NCI-H146 treated with DMSO at 0.1 percent for 48 hours (cell line): Measurements from ENCODE around the gene UBE2G1.

ENCODE experiments used
- DNase-seq: peaks from one replicate; lab custom pipeline; 2025; ENCODE audit not compliant: unreplicated experiment; lab: John Stamatoyannopoulos, UW

The UBE2G1 gene

DNA sequence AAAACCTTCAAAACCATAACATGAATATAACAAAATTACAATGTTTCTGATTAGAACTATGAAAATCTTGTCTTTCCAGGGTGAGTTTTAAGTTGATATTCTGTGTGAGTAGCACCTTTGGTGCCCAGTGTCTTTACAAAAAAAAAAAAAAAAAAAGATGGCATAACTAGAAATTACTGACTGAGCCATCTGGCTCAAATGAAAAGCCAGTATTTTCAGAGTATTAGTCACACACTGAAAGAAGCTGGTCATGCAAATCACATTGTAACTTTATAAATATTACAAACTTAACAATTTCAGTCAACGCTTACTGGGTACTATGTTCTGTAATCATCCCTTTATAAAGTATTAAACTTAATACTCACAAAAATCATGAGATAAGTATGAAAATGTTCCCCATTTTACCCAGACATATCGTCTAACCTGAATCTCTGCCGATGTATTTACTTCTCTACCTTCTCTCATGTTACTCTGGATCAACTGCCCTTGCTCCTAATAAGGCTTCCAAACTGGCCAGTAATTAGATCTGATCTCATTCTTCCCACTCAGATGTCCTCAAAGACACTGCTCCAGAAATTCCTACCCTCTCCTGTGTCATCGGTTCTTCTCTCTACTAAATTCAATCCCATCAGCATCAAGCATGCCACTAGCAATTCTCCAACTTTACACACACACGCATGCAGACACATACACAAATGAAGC lies 25.4 kb downstream of the UBE2G1 start:
- DNase-seq, result no peak

- no peak for DNase-seq
Observed at GRCh38 chr17:4334776-4335584, 31.5 kb downstream of the UBE2G1 start.

GRCh38 chr17:4334332-4334731 lies 32.1 kb downstream of the UBE2G1 start:
- DNase-seq, result no peak

- no peak for DNase-seq
Observed at GRCh38 chr17:4333041-4333440, 33.4 kb downstream of the UBE2G1 start.

- no peak for DNase-seq
Observed at GRCh38 chr17:4332296-4332970, 34.0 kb downstream of the UBE2G1 start.

GRCh38 chr17:4331614-4332013 lies 34.9 kb downstream of the UBE2G1 start:
- DNase-seq, result no peak

DNA sequence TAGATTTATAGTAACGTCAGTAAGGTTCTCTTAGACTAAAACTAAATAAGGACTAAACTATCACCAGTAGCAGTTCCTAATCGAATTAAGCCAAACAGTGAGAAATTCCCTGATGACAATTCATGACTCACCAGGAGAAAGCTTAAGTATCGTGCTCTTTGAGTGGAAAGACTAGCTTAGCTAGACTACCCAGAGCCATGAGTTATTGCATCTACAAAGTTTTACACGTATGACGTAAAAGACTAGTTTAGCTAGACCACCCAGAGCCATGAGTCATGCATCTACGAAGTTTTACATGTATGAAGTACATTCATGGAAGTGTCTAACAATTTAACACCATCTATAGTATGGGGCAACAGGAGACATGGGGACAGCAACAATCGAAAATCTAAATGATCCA lies 36.6 kb downstream of the UBE2G1 start:
- DNase-seq, result no peak

DNA sequence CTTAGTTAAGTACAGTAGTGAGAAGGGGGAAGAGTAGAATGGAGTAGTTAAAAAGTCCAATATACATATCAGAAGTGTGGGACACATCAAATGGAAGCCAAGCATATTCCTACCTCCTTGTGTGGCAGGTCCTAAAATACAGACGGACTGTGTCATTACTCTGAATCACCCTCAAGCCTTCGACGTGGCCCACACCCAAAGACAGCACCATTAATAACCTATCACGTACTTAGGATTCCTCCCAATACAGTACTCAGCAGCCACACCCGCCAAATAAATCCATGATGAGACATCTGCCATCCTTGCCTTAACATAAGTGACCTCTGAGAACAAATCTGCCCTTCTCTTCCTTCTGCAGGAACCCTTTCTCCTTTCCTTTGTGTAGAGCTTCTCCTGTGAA lies 38.9 kb downstream of the UBE2G1 start:
- no peak for DNase-seq

GRCh38 chr17:4326608-4327007 lies 39.9 kb downstream of the UBE2G1 start:
- no peak for DNase-seq

DNA sequence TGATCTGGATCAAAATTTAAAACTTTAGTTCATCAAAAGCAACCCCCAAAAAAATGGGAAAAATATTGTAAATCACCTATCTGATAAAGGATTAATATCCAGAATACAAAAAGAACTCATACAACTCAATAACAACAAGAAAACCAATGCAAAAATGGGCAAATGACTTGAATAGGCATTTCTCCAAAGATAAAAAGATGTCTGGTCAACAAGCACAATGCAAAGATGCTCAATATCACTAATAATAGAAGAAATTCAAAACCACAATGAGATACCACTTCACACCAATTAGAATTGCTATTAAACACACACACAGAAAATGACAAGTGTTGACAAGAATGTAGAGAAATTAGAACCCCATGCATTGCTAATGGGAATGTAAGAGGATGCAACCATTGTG lies 40.4 kb downstream of the UBE2G1 start:
- no peak for DNase-seq

GRCh38 chr17:4324463-4324862 lies 42.0 kb downstream of the UBE2G1 start:
- DNase-seq, result no peak

DNA sequence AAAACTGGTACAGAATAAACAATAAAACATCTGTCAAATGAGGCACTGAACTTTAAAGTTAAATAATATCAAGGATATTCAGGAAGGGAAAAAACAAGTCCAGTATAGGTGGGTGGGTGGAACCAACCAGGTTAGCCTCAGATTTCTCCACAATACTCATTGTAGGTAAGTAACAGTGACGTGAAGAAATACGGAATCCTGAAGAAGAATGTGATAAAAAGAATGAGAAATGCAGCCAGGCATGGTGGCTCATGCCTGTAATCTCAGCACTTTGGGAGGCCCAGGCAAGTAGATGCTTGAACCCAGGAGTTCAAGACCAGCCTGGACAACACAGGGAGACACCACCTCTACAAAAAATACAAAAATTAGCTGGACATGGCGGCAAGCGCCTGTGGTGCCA lies 47.3 kb downstream of the UBE2G1 start:
- no peak for DNase-seq

DNA sequence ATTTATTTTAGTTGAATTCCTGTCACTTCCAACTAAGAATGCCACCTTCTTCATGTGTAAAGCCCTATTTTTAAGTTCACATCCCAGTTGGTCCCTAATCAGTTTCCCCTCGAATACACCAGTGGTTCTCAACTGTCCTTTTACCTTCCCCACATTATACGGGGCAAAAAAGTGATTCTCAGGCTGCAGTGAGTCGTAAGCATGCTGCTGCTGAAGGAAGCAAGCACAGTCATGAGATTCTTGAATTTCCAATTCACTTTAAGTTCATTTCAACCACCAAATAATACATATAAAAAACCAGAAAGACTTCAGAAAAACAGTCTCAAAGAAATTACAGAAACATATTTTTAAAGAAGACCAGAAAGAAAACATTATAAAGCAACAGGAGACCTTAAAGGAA lies 47.9 kb downstream of the UBE2G1 start:
- DNase-seq, result no peak

- no peak for DNase-seq
Observed at GRCh38 chr17:4318186-4318585, 48.3 kb downstream of the UBE2G1 start.

DNA sequence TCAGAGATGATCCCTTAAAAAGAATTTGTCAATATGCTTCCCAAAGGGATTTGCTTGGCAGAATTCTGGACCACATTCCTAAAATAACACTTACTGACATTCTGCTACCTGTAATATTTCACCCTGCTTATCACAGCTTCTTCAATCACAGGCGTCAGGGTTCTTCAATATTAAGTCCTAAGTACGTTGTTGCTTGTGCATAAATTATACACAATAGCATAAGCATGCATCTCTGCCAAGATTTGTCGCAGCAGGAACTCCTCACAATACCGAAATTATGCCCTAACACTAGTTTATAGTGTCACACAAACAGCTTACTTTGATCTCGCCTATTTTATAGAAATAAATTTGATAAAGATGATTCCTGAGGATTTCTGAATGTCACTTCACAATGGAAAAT lies 48.9 kb downstream of the UBE2G1 start:
- no peak for DNase-seq

GRCh38 chr17:4316648-4317047 lies 49.8 kb downstream of the UBE2G1 start:
- DNase-seq, result no peak

GRCh38 chr17:4314618-4315017 lies 51.9 kb downstream of the UBE2G1 start:
- DNase-seq, result no peak

GRCh38 chr17:4314179-4314578 lies 52.3 kb downstream of the UBE2G1 start:
- no peak for DNase-seq

DNA sequence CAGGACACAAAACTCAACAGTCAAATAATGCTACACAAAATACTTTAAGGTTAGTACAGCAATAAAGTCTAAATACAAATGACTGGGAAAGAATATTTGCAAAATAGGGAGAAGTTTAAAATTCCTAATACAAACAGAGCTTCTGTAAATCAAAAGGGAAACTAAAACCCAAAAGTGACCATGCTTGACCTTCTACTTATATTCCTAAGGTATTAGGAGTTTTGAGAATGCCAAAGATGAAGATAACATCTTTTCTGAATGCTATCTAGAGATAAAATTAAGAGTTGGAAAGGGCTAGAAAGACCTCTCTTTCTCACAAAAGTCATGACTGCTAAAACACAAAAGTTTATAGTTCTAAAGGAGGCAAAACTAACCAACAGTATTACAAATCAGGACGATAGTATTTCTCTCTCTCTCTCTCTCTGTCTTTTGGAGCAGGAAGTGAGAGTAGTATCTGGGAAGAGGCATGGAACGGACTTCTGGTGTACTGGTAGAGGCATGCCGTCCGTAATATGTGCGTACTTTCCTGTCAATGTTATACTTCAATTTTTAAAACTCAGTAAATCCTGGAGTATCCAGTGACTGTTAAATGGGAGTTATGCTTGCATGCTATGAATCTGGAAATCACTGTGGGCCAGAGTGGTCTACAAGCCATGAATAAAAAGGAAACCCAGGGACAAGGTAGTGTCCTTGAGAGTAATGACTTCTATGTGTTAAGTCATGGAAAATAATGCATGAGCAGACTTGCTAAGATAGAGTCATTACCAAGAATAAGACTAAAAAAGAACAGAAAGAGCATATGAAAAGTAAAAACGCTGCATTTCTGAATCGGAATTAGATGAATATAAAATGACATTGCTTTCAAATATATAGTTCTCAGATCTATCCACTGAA lies 53.0 kb downstream of the UBE2G1 start:
- DNase-seq, result no peak

- no peak for DNase-seq
Observed at GRCh38 chr17:4310354-4311060, 56.0 kb downstream of the UBE2G1 start.
